ENCODE results near the gene KLHL22.

KLHL22 gene

GRCh38 chr22:20423906-20424551 lies 71.6 kb downstream of the KLHL22 start:
- H3K4me2 ChIP-seq (ENCODE audit: low read length) = no peak overlapping the region
- H3K79me2 ChIP-seq (ENCODE audit: control insufficient read depth, low read length) = no peaks in the 10 kb centered on the region
- H3K4me3 ChIP-seq (ENCODE audit: low read length) = no peak overlapping the region
- no peak overlapping the region for H3K27ac ChIP-seq (ENCODE audit: low read depth, low read length)
- no peak for TF ChIP-seq CTCF (IDR thresholded peaks at IDR 0.05; ENCODE audit: low read depth, low read length, poor library complexity, severe bottlenecking)
- TF ChIP-seq EZH2phosphoT487 (IDR thresholded peaks at IDR 0.05; ENCODE audit: borderline replicate concordance, low read length) = no peak
- H3K36me3 ChIP-seq (ENCODE audit: control insufficient read depth, low read length) = no peaks in the 10 kb centered on the region
- no peaks in the 10 kb centered on the region for H3F3A ChIP-seq (ENCODE audit: control insufficient read depth, insufficient read depth)
- no peaks in the 10 kb centered on the region for H3K9me2 ChIP-seq (replicated peaks; ENCODE audit: control insufficient read depth, low read length)
- H3K4me1 ChIP-seq (ENCODE audit: control insufficient read depth, low read length) = no peaks in the 10 kb centered on the region
- H3K27me3 ChIP-seq (ENCODE audit: control insufficient read depth, low read length) = 0 out of 2 replicates have a peak, but pooled peaks cover 4% of the 10 kb centered on the region
- no peaks in the 10 kb centered on the region for H4K20me1 ChIP-seq (ENCODE audit: control insufficient read depth, insufficient read depth, low read depth, low read length)
- H3K9me3 ChIP-seq (ENCODE audit: control insufficient read depth, insufficient read depth, low read length) = no peaks in the 10 kb centered on the region

GRCh38 chr22:20423008-20423905 lies 72.3 kb downstream of the KLHL22 start:
- no peak overlapping the region for H3K4me2 ChIP-seq (ENCODE audit: low read length)
- no peaks in the 10 kb centered on the region for H4K20me1 ChIP-seq (ENCODE audit: control insufficient read depth, insufficient read depth, low read depth, low read length)
- TF ChIP-seq CTCF (IDR thresholded peaks at IDR 0.05; ENCODE audit: low read depth, low read length, poor library complexity, severe bottlenecking) (no peak), EZH2phosphoT487 (IDR thresholded peaks at IDR 0.05; ENCODE audit: borderline replicate concordance, low read length) (no peak)
- H3K9me2 ChIP-seq (replicated peaks; ENCODE audit: control insufficient read depth, low read length) = no peaks in the 10 kb centered on the region
- peaks cover 2% of the 10 kb centered on the region; the same call in 1 of the 2 replicates for H3K4me1 ChIP-seq (ENCODE audit: control insufficient read depth, low read length)
- no peaks in the 10 kb centered on the region for H3K36me3 ChIP-seq (ENCODE audit: control insufficient read depth, low read length)
- no peaks in the 10 kb centered on the region for H3K79me2 ChIP-seq (ENCODE audit: control insufficient read depth, low read length)
- H3F3A ChIP-seq (ENCODE audit: control insufficient read depth, insufficient read depth) = no peaks in the 10 kb centered on the region
- H3K27ac ChIP-seq (ENCODE audit: low read depth, low read length) = no peak overlapping the region
- H3K9me3 ChIP-seq (ENCODE audit: control insufficient read depth, insufficient read depth, low read length) = no peaks in the 10 kb centered on the region
- H3K27me3 ChIP-seq (ENCODE audit: control insufficient read depth, low read length) = no peaks in the 10 kb centered on the region
- H3K4me3 ChIP-seq (ENCODE audit: low read length) = no peak overlapping the region

- Histone ChIP-seq H3K9me3 (ENCODE audit: control insufficient read depth, insufficient read depth, low read length) (no peaks in the 10 kb centered on the region), H3K4me3 (ENCODE audit: low read length) (no peak overlapping the region), H3K27me3 (ENCODE audit: control insufficient read depth, low read length) (no peaks in the 10 kb centered on the region), H3F3A (ENCODE audit: control insufficient read depth, insufficient read depth) (no peaks in the 10 kb centered on the region), H3K27ac (ENCODE audit: low read depth, low read length) (no peak overlapping the region), H3K4me2 (ENCODE audit: low read length) (no peak overlapping the region), H3K9me2 (replicated peaks; ENCODE audit: control insufficient read depth, low read length) (no peaks in the 10 kb centered on the region), H3K79me2 (ENCODE audit: control insufficient read depth, low read length) (no peaks in the 10 kb centered on the region), H3K36me3 (ENCODE audit: control insufficient read depth, low read length) (no peaks in the 10 kb centered on the region), H4K20me1 (ENCODE audit: control insufficient read depth, insufficient read depth, low read depth, low read length) (no peaks in the 10 kb centered on the region), H3K4me1 (ENCODE audit: control insufficient read depth, low read length) (peaks cover 3% of the 10 kb centered on the region; the same call in 1 of the 2 replicates)
- TF ChIP-seq EZH2phosphoT487 (IDR thresholded peaks at IDR 0.05; ENCODE audit: borderline replicate concordance, low read length) (no peak), CTCF (IDR thresholded peaks at IDR 0.05; ENCODE audit: low read depth, low read length, poor library complexity, severe bottlenecking) (no peak)
Measured at GRCh38 chr22:20422271-20423007, 73.2 kb downstream of the KLHL22 start.

Measured in DOHH2 (cell line).